WTC11 (cell line): Measurements from ENCODE around the gene CORO1C.

ENCODE experiments used
- CTCF ChIP-seq: fragments of 200-600 bp; IDR thresholded peaks from 2 replicates; pipeline ENCODE4 v1.8.0; 2022; ENCODE audit warnings: antibody characterized with exemption
- USF1 ChIP-seq: sonication (generic); formaldehyde crosslinking; IDR thresholded peaks from 2 replicates; pipeline ENCODE4 v1.8.0; 2022; ENCODE audit warnings: mild to moderate bottlenecking, missing genetic modification reagents
- USF2 ChIP-seq: sonication (generic); formaldehyde crosslinking; IDR thresholded peaks from 2 replicates; pipeline ENCODE4 v1.8.1; 2023; ENCODE audit warnings: mild to moderate bottlenecking, missing genetic modification reagents, moderate library complexity

DNA sequence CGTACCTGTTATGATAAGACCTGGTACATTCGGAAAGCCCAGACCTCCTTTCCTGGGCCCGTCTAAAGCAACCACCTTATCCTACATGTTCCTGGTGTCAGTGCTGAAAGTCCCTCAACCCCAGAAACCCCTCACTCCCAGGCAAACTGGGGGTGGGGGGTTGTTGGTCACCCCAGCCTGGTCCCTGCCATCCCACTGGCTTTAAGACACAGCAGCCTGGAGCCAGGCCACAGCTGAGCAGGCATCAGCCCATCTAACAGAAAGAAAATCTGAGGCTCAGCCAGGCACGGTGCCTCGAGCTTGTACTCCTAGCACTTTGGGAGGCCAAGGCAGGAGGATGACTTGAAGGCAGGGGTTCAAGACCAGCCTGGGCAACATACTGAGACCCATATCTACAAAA, 102.2 kb downstream of the CORO1C start:
- TF ChIP-seq CTCF: no peak
- no peak for TF ChIP-seq USF2 (CRISPR knock-in tag)
- no peak for TF ChIP-seq USF1
